Left cardiac atrium (tissue), 4 donors: ENCODE measurements around the gene YAP1. TPM values are rescaled to one million over a fixed set of nuclear protein-coding genes. Genes with fewer than 3 reads are reported as not detected.

Experiments used
- ATAC-seq, 2 donors: fragments of 200-7000 bp; cut with Tn5 transposase; one replicate each; pipeline ENCODE4 v1.9.1; 2020; ENCODE audit warnings: mild to moderate bottlenecking in 2 of 2, moderate library complexity in 2 of 2
- DNase-seq: peaks from one replicate; pipeline ENCODE4 v3.0.0-alpha.2; 2020
- intact Hi-C, 2 donors: fragments of 100-400 bp; cut with DNase I; formaldehyde crosslinking; loops; one replicate each; pipeline versions ENCODE4 v1.14.1 to v1.15.1; 2022 to 2023
- total RNA-seq, 2 donors: library from RNA; stranded (reverse); fragmentation: NEBNext Ultra II Directional; extraction: Animal tissue kit (Norgen Biotek cat#: 25700); gene quantifications; one replicate each; pipeline ENCODE4 v1.2.1, GENCODE V29; 2021
- donor health status: DM: no; HTN: yes; CAD: no.
- donor health status: DM: no; HTN: yes; CAD: no; lungs with severe emphysema.
- donor health status: DM: yes; HTN: yes; CAD: no.
- donor health status: Dilated cardiomyopathy.

Gene YAP1
- total RNA-seq, 2 donors from 2014 or later = 59.1 to 67.5 TPM

- no peak for ATAC-seq
- intact Hi-C loops = no loop called here
- DNase-seq = no peak
Measured at GRCh38 chr11:102151784-102152525, 41.7 kb downstream of the YAP1 start.

- no peak for ATAC-seq
- no peak for DNase-seq
- intact Hi-C loops = no loop called here
Measured at GRCh38 chr11:102153082-102153481, 42.8 kb downstream of the YAP1 start.

- intact Hi-C loops = no loop called here
- DNase-seq = no peak
- no peak for ATAC-seq
Measured at GRCh38 chr11:102154806-102155205, 44.6 kb downstream of the YAP1 start.

GRCh38 chr11:102155676-102156075 lies 45.4 kb downstream of the YAP1 start:
- peak in 1 of 2 donors; percentile 34 for ATAC-seq
- intact Hi-C loops = no loop called here

GRCh38 chr11:102157219-102157618 lies 47.0 kb downstream of the YAP1 start:
- peak; percentile 94 to 95 for ATAC-seq

More at GRCh38 chr11:102155676-102156075, 45.4 kb downstream of the YAP1 start:
- no peak for DNase-seq

GRCh38 chr11:102158164-102158735 lies 48.0 kb downstream of the YAP1 start:
- intact Hi-C loops = no loop called here
- peak in 1 of 2 donors; percentile 29 for ATAC-seq
- no peak for DNase-seq

More at GRCh38 chr11:102157219-102157618, 47.0 kb downstream of the YAP1 start:
- peak; percentile 77 for DNase-seq
- intact Hi-C loops = no loop called here

- no peak for DNase-seq
- no peak for ATAC-seq
- intact Hi-C loops = no loop called here
Measured at GRCh38 chr11:102163368-102163767, 53.1 kb downstream of the YAP1 start.

GRCh38 chr11:102166175-102167064 lies 56.2 kb downstream of the YAP1 start:
- DNase-seq (no peak), ATAC-seq (no peak)
- intact Hi-C loops = no loop called here

GRCh38 chr11:102168481-102168880 lies 58.2 kb downstream of the YAP1 start:
- DNase-seq = no peak
- intact Hi-C loops = no loop called here
- ATAC-seq = no peak

- ATAC-seq (peak; percentile 70 to 88), DNase-seq (no peak)
- intact Hi-C loops = no loop called here
Measured at GRCh38 chr11:102171101-102171500, 60.9 kb downstream of the YAP1 start.

GRCh38 chr11:102172127-102172848 lies 62.0 kb downstream of the YAP1 start:
- ATAC-seq (peak; percentile 38 to 77), DNase-seq (peak; percentile 29)
- intact Hi-C loops = no loop called here

- no peak for ATAC-seq
- no peak for DNase-seq
- intact Hi-C loops = no loop called here
Measured at GRCh38 chr11:102177126-102177525, 66.9 kb downstream of the YAP1 start.

- DNase-seq = no peak
- intact Hi-C loops = no loop called here
- ATAC-seq = peak in 1 of 2 donors; percentile 91
Measured at GRCh38 chr11:102177974-102178631, 67.9 kb downstream of the YAP1 start.

- intact Hi-C loops = no loop called here
- DNase-seq = no peak
- ATAC-seq = no peak
Measured at GRCh38 chr11:102179371-102179770, 69.1 kb downstream of the YAP1 start.

- ATAC-seq (no peak), DNase-seq (no peak)
- intact Hi-C loops = no loop called here
Measured at GRCh38 chr11:102184269-102184987, 74.2 kb downstream of the YAP1 start.

- ATAC-seq (no peak), DNase-seq (no peak)
- intact Hi-C loops = no loop called here
Measured at GRCh38 chr11:102186551-102187191, 76.4 kb downstream of the YAP1 start.

- intact Hi-C loops = no loop called here
- ATAC-seq (peak; percentile 45 to 51), DNase-seq (no peak)
Measured at GRCh38 chr11:102187416-102188151, 77.3 kb downstream of the YAP1 start.
